Aorta (tissue), 5 donors: Measurements from ENCODE around the gene GOLGA6D. TPM values are rescaled to one million over a fixed set of nuclear protein-coding genes. Genes with fewer than 3 reads are reported as not detected.
"Not testable (repeated sequence)": the region's sequence is repeated elsewhere in the genome, so short reads cannot be mapped to it uniquely, and the experiment has no call there.

Experiments used
- ATAC-seq: fragments of 200-7000 bp; cut with Tn5 transposase; one replicate; pipeline ENCODE4 v1.9.1; 2022; ENCODE audit warnings: moderate library complexity; ENCODE audit not compliant: low FRiP score
- DNase-seq, 2 donors: peaks; one replicate each; pipeline ENCODE4 v3.0.0-alpha.2; 2020
- H3K27ac ChIP-seq, 2 donors: one replicate each; pipeline ENCODE4 v1.5.1; 2013; ENCODE audit warnings: low read length in 2 of 2, mild to moderate bottlenecking in 2 of 2, moderate library complexity in 2 of 2, control low read depth in 1 of 2, inconsistent platforms in 1 of 2, low read depth in 1 of 2
- H3K27me3 ChIP-seq, 2 donors: one replicate each; pipeline ENCODE4 v1.6.1; 2013; ENCODE audit warnings: control low read depth in 1 of 2, low read length in 1 of 2, mild to moderate bottlenecking in 1 of 2, moderate library complexity in 1 of 2; ENCODE audit not compliant: insufficient read depth in 2 of 2, control insufficient read depth in 1 of 2
- H3K36me3 ChIP-seq, 2 donors: one replicate each; pipeline ENCODE4 v1.6.1; 2013; ENCODE audit warnings: control low read depth in 1 of 2, low read length in 1 of 2, mild to moderate bottlenecking in 1 of 2; ENCODE audit not compliant: insufficient read depth in 2 of 2, control insufficient read depth in 1 of 2
- H3K4me1 ChIP-seq, 2 donors: one replicate each; pipeline ENCODE4 v1.6.1; 2013; ENCODE audit warnings: low read length in 2 of 2, control low read depth in 1 of 2, mild to moderate bottlenecking in 1 of 2, moderate library complexity in 1 of 2; ENCODE audit not compliant: insufficient read depth in 2 of 2, control insufficient read depth in 1 of 2
- H3K4me3 ChIP-seq, 2 donors: one replicate each; pipeline ENCODE4 v1.5.1; 2013; ENCODE audit warnings: low read length in 2 of 2, control low read depth in 1 of 2, mild to moderate bottlenecking in 1 of 2
- H3K9me3 ChIP-seq: one replicate; pipeline ENCODE4 v1.6.1; 2013; ENCODE audit warnings: mild to moderate bottlenecking, low read length; ENCODE audit not compliant: control insufficient read depth
- whole genome bisulfite sequencing, 2 donors: extraction: QIAGEN DNeasy Blood & Tissue Kit; methylation state at CpG; one replicate each; pipeline ENCODE4 v1.1.7; 2013; 5-methylcytosine and 5-hydroxymethylcytosine counted together
- intact Hi-C, 2 donors: fragments of 100-400 bp; cut with DNase I; formaldehyde crosslinking; loops; one replicate each; pipeline versions ENCODE4 v1.14.2 to v1.15.0; 2022
- long read RNA-seq, 2 donors: library from polyadenylated mRNA; unstranded; transcript quantifications; one replicate each; pipeline ENCODE4 v2.0.0, GENCODE V29; 2020 to 2021
- polyA plus RNA-seq, 2 donors: library from polyadenylated mRNA; stranded (reverse); fragments of 200-250 nt; gene quantifications; one replicate each; pipeline ENCODE4 v1.2.3, GENCODE V29; 2013
- total RNA-seq, 2 donors: library from RNA; stranded (reverse); fragmentation: NEBNext Ultra II Directional; extraction: Animal tissue kit (Norgen Biotek cat#: 25700); gene quantifications; one replicate each; pipeline ENCODE4 v1.2.1, GENCODE V29; 2021
- donor health status: healthy with polysubstance abuse.
- donor health status: Bipolar disorder and iron deficiency.
- donor health status: DM: no; HTN: no; CAD: no.
- donor health status: DM: no; HTN: no; CAD: no.
- donor health status: DM: yes; HTN: yes; CAD: no.

The GOLGA6D gene
- total RNA-seq: under 1 TPM in 1 of 2 donors, not detected in 1; 0.12 TPM
- under 1 TPM in 1 of 2 donors, not detected in 1; 0.08 TPM for polyA plus RNA-seq
- long read RNA-seq, donor 1: 0 reads
- long read RNA-seq, donor 2: 0 reads

GRCh38 chr15:75282572-75282971 lies at the start of gene GOLGA6D:
GOLGA6D (plus strand) TSS chr15:75282835; CDS start chr15:75282876, 41 bp downstream.
- H3K27me3 ChIP-seq, intact Hi-C loops, ATAC-seq, H3K36me3 ChIP-seq, DNase-seq, H3K27ac ChIP-seq, H3K4me1 ChIP-seq, H3K4me3 ChIP-seq, H3K9me3 ChIP-seq: not testable (repeated sequence)
- 100% methylated on average over 2 of the region's 7 CpGs; no CpG with 5 or more reads in 1 of the 2 donors for WGBS, 2 donors

- Histone ChIP-seq H3K9me3 (no peaks in the 10 kb centered on the region), H3K4me1 (no peaks in the 10 kb centered on the region), H3K27ac (no peak overlapping the region), H3K27me3 (no peaks in the 10 kb centered on the region), H3K36me3 (no peaks in the 10 kb centered on the region), H3K4me3 (no peak overlapping the region)
- no peak for ATAC-seq
- WGBS, 2 donors: 67 to 69% methylated on average over 14 of the region's 14 CpGs
- intact Hi-C loops: loop anchor here in 1 of 2 donors (10.0 kb wide), 1 partner anchor 81 kb away; no protein-coding TSS in a partner anchor
- DNase-seq: peak in 1 of 2 donors; percentile 64
Measured at GRCh38 chr15:75233504-75234190, 49.0 kb upstream of the GOLGA6D start.

GRCh38 chr15:75234191-75234810 lies 48.3 kb upstream of the GOLGA6D start:
- ATAC-seq (no peak), DNase-seq (no peak)
- Histone ChIP-seq H3K4me1 (no peaks in the 10 kb centered on the region), H3K27me3 (no peaks in the 10 kb centered on the region), H3K27ac (no peak overlapping the region), H3K36me3 (no peaks in the 10 kb centered on the region), H3K4me3 (no peak overlapping the region), H3K9me3 (no peaks in the 10 kb centered on the region)
- WGBS, 2 donors: 80 to 83% methylated on average over 5 of the region's 5 CpGs
- intact Hi-C loops: loop anchor here in 1 of 2 donors (10.0 kb wide), 1 partner anchor 80 kb away; no protein-coding TSS in a partner anchor

GRCh38 chr15:75235051-75235673 lies 47.5 kb upstream of the GOLGA6D start:
- 84% methylated on average over 10 of the region's 10 CpGs for WGBS, 2 donors
- Histone ChIP-seq H3K36me3 (no peaks in the 10 kb centered on the region), H3K4me1 (no peaks in the 10 kb centered on the region), H3K27ac (no peak overlapping the region), H3K9me3 (no peaks in the 10 kb centered on the region), H3K27me3 (no peaks in the 10 kb centered on the region), H3K4me3 (no peak overlapping the region)
- no peak for DNase-seq
- intact Hi-C loops: loop anchor here in 1 of 2 donors (10.0 kb wide), 1 partner anchor 80 kb away; no protein-coding TSS in a partner anchor
- ATAC-seq: no peak

GRCh38 chr15:75235760-75236729 lies 46.6 kb upstream of the GOLGA6D start:
- Histone ChIP-seq H3K9me3 (no peaks in the 10 kb centered on the region), H3K4me3 (no peak overlapping the region), H3K4me1 (no peaks in the 10 kb centered on the region), H3K27me3 (no peaks in the 10 kb centered on the region), H3K27ac (no peak overlapping the region), H3K36me3 (no peaks in the 10 kb centered on the region)
- no peak for ATAC-seq
- intact Hi-C loops: loop anchor here in 1 of 2 donors (10.0 kb wide), 1 partner anchor 79 kb away; no protein-coding TSS in a partner anchor
- 82% methylated on average over 11 of the region's 11 CpGs for WGBS, 2 donors
- DNase-seq: no peak

GRCh38 chr15:75237316-75237982 lies 45.2 kb upstream of the GOLGA6D start:
- intact Hi-C loops: loop anchor here in 1 of 2 donors (10.0 kb wide), 1 partner anchor 77 kb away; no protein-coding TSS in a partner anchor
- no peaks in the 10 kb centered on the region for H3K36me3 ChIP-seq
- no peak overlapping the region for H3K4me3 ChIP-seq
- no peak for DNase-seq
- 59 to 66% methylated on average over 11 of the region's 11 CpGs for WGBS, 2 donors
- H3K4me1 ChIP-seq: no peaks in the 10 kb centered on the region
- H3K9me3 ChIP-seq: no peaks in the 10 kb centered on the region
- H3K27me3 ChIP-seq: no peaks in the 10 kb centered on the region
- no peak overlapping the region for H3K27ac ChIP-seq
- ATAC-seq: no peak

GRCh38 chr15:75238150-75238549 lies 44.5 kb upstream of the GOLGA6D start:
- no peaks in the 10 kb centered on the region for H3K9me3 ChIP-seq
- no peak overlapping the region for H3K27ac ChIP-seq
- no peak for ATAC-seq
- H3K4me1 ChIP-seq: no peaks in the 10 kb centered on the region
- H3K27me3 ChIP-seq: no peaks in the 10 kb centered on the region
- intact Hi-C loops: loop anchor here in 1 of 2 donors (10.0 kb wide), 1 partner anchor 77 kb away; no protein-coding TSS in a partner anchor
- H3K4me3 ChIP-seq: no peak overlapping the region
- no peak for DNase-seq
- H3K36me3 ChIP-seq: no peaks in the 10 kb centered on the region
- WGBS, 2 donors: 81 to 84% methylated on average over 5 of the region's 5 CpGs
